DOHH2 (cell line): ENCODE data around the gene DCTN3.

ENCODE experiments used
- H3F3A ChIP-seq: fragments of 200-600 bp; sonication (generic), shearing (Covaris generic); 2 replicates; pipeline ENCODE4 v1.6.0; 2016; ENCODE audit warnings: antibody characterized with exemption, mild to moderate bottlenecking; ENCODE audit not compliant: control insufficient read depth, insufficient read depth
- H3K27ac ChIP-seq: fragments of 200-600 bp; sonication (generic); 2 replicates; pipeline ENCODE4 v1.5.1; 2014; ENCODE audit warnings: low read depth, mild to moderate bottlenecking, low read length, moderate library complexity
- H3K27me3 ChIP-seq: fragments of 200-600 bp; sonication (generic); 2 replicates; pipeline ENCODE4 v1.6.1; 2014; ENCODE audit warnings: mild to moderate bottlenecking, low read length, mixed read lengths; ENCODE audit not compliant: control insufficient read depth
- H3K36me3 ChIP-seq: fragments of 200-600 bp; sonication (generic); 2 replicates; pipeline ENCODE4 v1.6.1; 2014; ENCODE audit warnings: mild to moderate bottlenecking, low read length, moderate library complexity, mixed read lengths; ENCODE audit not compliant: control insufficient read depth
- H3K4me1 ChIP-seq: fragments of 200-600 bp; sonication (generic); 2 replicates; pipeline ENCODE4 v1.6.1; 2014; ENCODE audit warnings: mild to moderate bottlenecking, low read length, mixed read lengths; ENCODE audit not compliant: control insufficient read depth
- H3K4me2 ChIP-seq: fragments of 200-600 bp; sonication (generic); 2 replicates; pipeline ENCODE4 v1.6.0; 2014; ENCODE audit warnings: mild to moderate bottlenecking, low read length, moderate library complexity
- H3K4me3 ChIP-seq: fragments of 200-600 bp; sonication (generic); 2 replicates; pipeline ENCODE4 v1.5.1; 2014; ENCODE audit warnings: mild to moderate bottlenecking, low read length, mixed read lengths
- H3K79me2 ChIP-seq: fragments of 200-600 bp; sonication (generic); 2 replicates; pipeline ENCODE4 v1.6.1; 2014; ENCODE audit warnings: mild to moderate bottlenecking, low read length, mixed read lengths; ENCODE audit not compliant: control insufficient read depth
- H3K9me2 ChIP-seq: fragments of 200-600 bp; sonication (generic); replicated peaks from 2 replicates; pipeline ENCODE4 v1.6.1; 2014; ENCODE audit warnings: mild to moderate bottlenecking, low read length, mixed read lengths; ENCODE audit not compliant: control insufficient read depth
- H3K9me3 ChIP-seq: fragments of 200-600 bp; sonication (generic); 2 replicates; pipeline ENCODE4 v1.6.1; 2014; ENCODE audit warnings: antibody characterized with exemption, low read length, mixed read lengths; ENCODE audit not compliant: control insufficient read depth, insufficient read depth
- H4K20me1 ChIP-seq: fragments of 200-600 bp; sonication (generic); 2 replicates; pipeline ENCODE4 v1.6.0; 2014; ENCODE audit warnings: low read depth, mild to moderate bottlenecking, antibody characterized with exemption, low read length, moderate library complexity; ENCODE audit not compliant: control insufficient read depth, insufficient read depth
- CTCF ChIP-seq: fragments of 200-600 bp; sonication (generic); IDR thresholded peaks from one replicate; pipeline ENCODE4 v1.5.1; 2014; ENCODE audit warnings: antibody characterized with exemption, mild to moderate bottlenecking, low read depth, low read length; ENCODE audit not compliant: poor library complexity, severe bottlenecking
- EZH2phosphoT487 ChIP-seq: fragments of 200-600 bp; sonication (generic); IDR thresholded peaks from 2 replicates; pipeline ENCODE4 v1.6.1; 2017; ENCODE audit warnings: borderline replicate concordance, mild to moderate bottlenecking, antibody characterized with exemption, low read length, moderate library complexity, mixed read lengths

The DCTN3 gene

GRCh38 chr9:34582787-34583186 lies 37.5 kb downstream of the DCTN3 start:
- Histone ChIP-seq H4K20me1 (no peaks in the 10 kb centered on the region), H3K27ac (no peak overlapping the region), H3K4me3 (no peak overlapping the region), H3K4me2 (no peak overlapping the region), H3K9me2 (no peaks in the 10 kb centered on the region), H3K36me3 (no peaks in the 10 kb centered on the region), H3K79me2 (no peaks in the 10 kb centered on the region), H3K9me3 (no peaks in the 10 kb centered on the region), H3K4me1 (no peaks in the 10 kb centered on the region), H3K27me3 (peaks cover 63% of the 10 kb centered on the region), H3F3A (no peaks in the 10 kb centered on the region)
- no peak for TF ChIP-seq CTCF

DNA sequence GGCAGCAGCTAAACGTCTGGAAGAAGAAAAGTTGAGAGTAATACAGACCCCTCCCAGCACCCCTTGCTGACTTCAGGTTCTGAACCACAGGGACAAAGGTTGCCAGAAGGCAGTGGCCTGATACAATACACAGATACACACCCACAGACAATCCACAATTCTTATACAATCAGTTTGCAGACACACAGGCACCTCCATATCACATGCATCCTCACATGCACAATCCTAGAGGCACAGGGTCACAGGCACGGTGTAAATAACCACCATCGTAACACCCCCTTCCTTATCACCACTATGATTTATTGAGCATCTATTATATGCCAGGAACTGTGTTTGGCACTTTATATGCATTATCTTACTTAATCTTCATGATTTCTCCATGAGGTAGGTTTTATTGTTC lies 39.0 kb downstream of the DCTN3 start:
- Histone ChIP-seq H3K79me2 (no peaks in the 10 kb centered on the region), H3K9me2 (no peaks in the 10 kb centered on the region), H3K4me1 (no peaks in the 10 kb centered on the region), H3K4me2 (no peak overlapping the region), H3F3A (no peaks in the 10 kb centered on the region), H3K4me3 (no peak overlapping the region), H3K27me3 (peaks cover 56% of the 10 kb centered on the region), H4K20me1 (no peaks in the 10 kb centered on the region), H3K27ac (no peak overlapping the region), H3K9me3 (no peaks in the 10 kb centered on the region), H3K36me3 (no peaks in the 10 kb centered on the region)
- TF ChIP-seq EZH2phosphoT487, result no peak
- no peak for TF ChIP-seq CTCF

DNA sequence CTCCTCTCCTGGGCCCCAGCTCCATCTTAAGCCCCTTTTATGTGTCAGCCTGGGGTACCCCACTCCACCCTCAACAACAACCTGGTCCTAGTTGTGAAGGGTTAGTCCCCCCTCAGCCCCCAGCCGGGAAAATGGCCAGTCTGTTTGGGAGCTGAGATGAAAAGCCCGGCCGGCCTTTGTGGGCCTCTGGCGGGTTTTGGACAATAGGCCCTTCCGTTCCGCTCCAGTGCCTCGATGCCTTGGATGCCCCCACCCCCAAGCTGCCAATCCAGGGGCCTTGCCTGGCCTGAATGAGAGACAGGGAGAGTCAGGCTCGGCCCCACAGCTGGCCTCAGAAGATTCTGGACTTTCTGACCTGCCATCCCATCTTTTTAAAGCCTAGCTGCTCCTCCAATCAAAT lies 39.9 kb downstream of the DCTN3 start:
- Histone ChIP-seq H3K79me2 (no peaks in the 10 kb centered on the region), H3K9me2 (no peaks in the 10 kb centered on the region), H3K9me3 (no peaks in the 10 kb centered on the region), H3K4me3 (no peak overlapping the region), H3K27ac (no peak overlapping the region), H4K20me1 (no peaks in the 10 kb centered on the region), H3F3A (no peaks in the 10 kb centered on the region), H3K27me3 (peaks cover 46% of the 10 kb centered on the region), H3K36me3 (no peaks in the 10 kb centered on the region), H3K4me2 (no peak overlapping the region), H3K4me1 (no peaks in the 10 kb centered on the region)
- TF ChIP-seq CTCF, result no peak
- TF ChIP-seq EZH2phosphoT487, result no peak

- H3K27ac ChIP-seq, result no peak overlapping the region
- no peaks in the 10 kb centered on the region for H3K36me3 ChIP-seq
- no peaks in the 10 kb centered on the region for H3K4me1 ChIP-seq
- H3F3A ChIP-seq, result no peaks in the 10 kb centered on the region
- no peak for TF ChIP-seq CTCF
- no peak overlapping the region for H3K4me3 ChIP-seq
- peaks cover 41% of the 10 kb centered on the region for H3K27me3 ChIP-seq
- no peak overlapping the region for H3K4me2 ChIP-seq
- H4K20me1 ChIP-seq, result no peaks in the 10 kb centered on the region
- H3K9me3 ChIP-seq, result no peaks in the 10 kb centered on the region
- no peaks in the 10 kb centered on the region for H3K79me2 ChIP-seq
- H3K9me2 ChIP-seq, result no peaks in the 10 kb centered on the region
Observed at GRCh38 chr9:34579808-34580163, 40.5 kb downstream of the DCTN3 start.
